GM19025 (cell line): ENCODE results near the gene CHDH.

Source experiments
- ATAC-seq: cut with Tn5 transposase; IDR thresholded peaks from one replicate; pipeline ENCODE4 v1.9.1; 2021; ENCODE audit warnings: mild to moderate bottlenecking, low read depth, moderate library complexity; ENCODE audit not compliant: unreplicated experiment

CHDH gene, protein sequence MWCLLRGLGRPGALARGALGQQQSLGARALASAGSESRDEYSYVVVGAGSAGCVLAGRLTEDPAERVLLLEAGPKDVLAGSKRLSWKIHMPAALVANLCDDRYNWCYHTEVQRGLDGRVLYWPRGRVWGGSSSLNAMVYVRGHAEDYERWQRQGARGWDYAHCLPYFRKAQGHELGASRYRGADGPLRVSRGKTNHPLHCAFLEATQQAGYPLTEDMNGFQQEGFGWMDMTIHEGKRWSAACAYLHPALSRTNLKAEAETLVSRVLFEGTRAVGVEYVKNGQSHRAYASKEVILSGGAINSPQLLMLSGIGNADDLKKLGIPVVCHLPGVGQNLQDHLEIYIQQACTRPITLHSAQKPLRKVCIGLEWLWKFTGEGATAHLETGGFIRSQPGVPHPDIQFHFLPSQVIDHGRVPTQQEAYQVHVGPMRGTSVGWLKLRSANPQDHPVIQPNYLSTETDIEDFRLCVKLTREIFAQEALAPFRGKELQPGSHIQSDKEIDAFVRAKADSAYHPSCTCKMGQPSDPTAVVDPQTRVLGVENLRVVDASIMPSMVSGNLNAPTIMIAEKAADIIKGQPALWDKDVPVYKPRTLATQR

GRCh38 chr3:53846134-53846850 lies at the start of gene CHDH, which contains the start of gene IL17RB:
CHDH (minus strand) TSS chr3:53846419; CDS start chr3:53824008, 22,411 bp downstream.
IL17RB (plus strand) TSS chr3:53846568; CDS start chr3:53846589, 21 bp downstream.
- ATAC-seq, result peak; percentile 44

- ATAC-seq, result no peak
These were observed 46.0 kb upstream of the CHDH start for GRCh38 chr3:53892286-53892637.

DNA sequence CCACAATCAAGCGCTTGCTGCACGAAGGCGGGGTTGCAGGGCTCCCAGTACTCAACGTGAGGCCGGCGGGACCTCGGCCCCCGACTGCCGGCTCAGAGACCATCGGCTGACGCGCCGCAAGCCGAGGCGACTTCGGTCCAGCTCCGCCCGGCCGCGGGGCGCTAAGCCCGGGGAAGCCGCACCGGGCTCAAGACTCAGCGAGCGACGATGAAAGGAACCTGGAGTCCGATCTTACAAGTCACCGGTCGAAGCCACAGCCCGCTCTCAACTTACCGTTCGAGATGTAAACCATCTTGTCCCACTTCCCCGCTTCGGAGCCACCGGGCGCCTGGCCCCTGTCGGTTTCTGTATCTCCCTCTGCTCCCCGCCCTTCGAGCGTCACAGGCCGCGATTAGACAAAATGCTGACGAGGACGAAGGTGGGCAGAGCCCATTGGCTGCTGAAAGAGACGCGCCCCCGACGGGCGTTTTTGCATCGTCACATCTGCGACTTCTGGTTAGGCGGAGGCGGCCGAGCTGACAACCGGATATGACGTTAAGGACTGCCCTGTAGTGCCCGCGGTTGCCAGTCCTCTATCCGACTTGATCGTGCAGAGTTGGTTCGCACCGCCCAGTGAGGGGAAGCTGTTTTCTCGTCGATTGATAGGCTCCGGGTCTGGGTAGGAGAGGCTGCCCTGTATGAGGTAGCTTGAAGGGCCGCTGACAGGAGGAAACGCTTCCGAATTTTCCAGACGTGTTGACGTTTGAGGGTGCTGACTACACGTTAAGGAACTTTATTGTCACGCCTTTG lies 45.5 kb upstream of the CHDH start, which contains the start of gene SELENOK:
Gene SELENOK (minus strand): TSS at position 363 of the 789 bp plus-strand sequence.
- peak; percentile 96 for ATAC-seq

GRCh38 chr3:53890726-53891475 lies 44.7 kb upstream of the CHDH start:
- no peak for ATAC-seq

- ATAC-seq, result no peak
These were observed 42.0 kb upstream of the CHDH start for GRCh38 chr3:53888232-53888631.

- ATAC-seq, result no peak
These were observed 41.2 kb upstream of the CHDH start for GRCh38 chr3:53887446-53887845.

DNA sequence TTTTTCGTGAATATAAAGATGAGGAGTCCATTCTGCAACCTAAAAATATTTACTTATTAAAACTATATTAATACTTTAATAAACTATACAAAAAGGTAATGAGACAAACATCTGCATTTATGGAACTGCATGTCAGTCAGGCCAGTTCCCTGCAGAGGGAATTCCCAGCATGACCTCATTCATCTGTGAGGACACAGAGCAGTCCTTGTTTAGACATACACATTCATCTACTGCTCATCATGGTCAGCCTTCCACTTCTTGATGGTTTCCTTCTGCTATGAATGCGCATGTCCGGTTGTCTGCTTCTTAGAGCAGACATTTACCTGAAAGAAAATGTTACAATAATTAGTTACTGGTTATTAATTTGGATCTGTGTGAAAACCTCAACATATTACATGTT lies 39.0 kb upstream of the CHDH start:
- ATAC-seq, result no peak

DNA sequence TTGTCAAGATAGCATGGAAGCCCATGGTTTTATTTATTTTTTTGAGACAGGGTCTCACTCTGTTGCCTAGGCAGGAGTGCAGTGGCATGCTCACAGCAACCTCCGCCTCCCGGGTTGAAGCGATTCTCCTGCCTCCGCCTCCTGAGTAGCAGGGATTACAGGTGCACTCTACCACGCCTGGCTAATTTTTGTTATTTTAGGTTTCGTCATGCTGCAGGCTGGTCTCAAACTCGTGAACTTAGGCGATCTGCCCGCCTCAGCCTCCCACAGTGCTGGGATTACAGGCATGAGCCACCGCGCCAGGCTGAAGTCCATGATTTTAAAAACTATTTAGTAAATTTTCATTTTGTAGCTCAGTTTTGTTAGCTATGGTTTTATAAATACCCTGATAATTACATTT lies 38.4 kb upstream of the CHDH start:
- ATAC-seq, result no peak

DNA sequence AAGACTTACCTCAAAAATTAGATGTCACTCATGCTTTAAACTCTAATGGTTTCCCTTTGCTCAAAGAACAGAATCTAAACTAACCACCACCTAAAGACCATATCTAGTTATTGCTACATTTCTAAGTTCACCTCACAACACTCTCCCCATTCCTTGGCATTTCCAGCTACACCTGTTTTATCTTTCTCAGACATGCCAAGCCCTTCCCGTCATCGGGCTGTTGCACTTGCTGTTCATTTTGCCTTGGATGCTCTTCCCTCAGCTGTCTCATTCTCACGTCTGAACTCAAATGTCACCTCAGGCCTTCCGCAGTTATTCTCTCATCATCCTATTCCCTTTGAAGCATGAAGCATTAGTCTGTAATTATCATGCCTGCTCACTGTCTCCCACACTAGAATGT lies 36.8 kb upstream of the CHDH start:
- no peak for ATAC-seq

GRCh38 chr3:53881691-53882593 lies 35.7 kb upstream of the CHDH start, which contains the start of gene ACTR8:
ACTR8 (minus strand) TSS chr3:53882152; CDS start chr3:53882101, 51 bp downstream.
- peak; percentile 76 for ATAC-seq

DNA sequence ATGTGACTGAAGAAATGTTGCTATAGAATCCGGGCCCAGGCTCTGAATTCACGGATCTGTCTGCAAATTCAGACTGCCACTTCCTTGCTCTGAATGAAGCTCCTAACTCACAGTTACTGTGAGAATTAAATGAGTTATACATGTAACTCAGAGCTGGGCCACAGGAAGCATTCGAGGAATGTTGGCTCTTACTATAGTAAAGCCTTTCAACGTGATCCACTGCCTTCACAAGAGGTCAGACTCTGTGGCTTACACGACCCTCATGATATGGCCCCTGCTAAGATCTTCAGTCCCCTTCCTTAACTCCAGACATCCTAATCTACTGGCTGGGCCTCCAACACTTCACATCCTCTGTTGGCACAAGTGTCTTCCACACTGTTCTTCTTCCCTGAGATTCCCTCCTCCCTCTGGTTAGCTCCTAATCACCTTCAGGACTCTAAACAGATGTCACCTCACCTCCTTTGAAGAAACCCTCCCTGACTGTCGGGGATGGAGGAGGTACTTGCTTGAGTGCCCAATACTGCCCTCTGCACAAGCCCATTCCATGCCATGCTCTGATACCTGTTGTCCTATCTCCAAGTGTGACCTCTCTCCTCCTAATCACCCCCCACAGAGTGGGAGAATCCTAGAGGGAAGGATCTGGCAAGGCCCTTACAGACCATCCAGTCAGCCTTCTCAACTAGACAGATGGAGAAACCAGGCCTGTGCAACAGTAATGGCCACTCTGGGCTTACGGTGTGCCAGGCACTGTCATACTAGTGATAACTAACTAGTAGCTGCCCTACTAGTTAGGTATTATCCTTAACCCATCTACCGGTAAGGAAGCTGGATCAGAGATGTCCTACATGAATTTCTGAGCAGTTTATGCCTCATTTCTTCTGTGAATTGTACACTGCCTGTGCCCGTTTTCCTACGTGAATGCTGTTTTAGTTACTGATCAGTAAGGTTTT lies 34.5 kb upstream of the CHDH start:
- ATAC-seq, result no peak

- ATAC-seq, result peak; percentile 65
These were observed 19.7 kb upstream of the CHDH start for GRCh38 chr3:53865732-53866499.

GRCh38 chr3:53863145-53863544 lies 16.9 kb upstream of the CHDH start:
- no peak for ATAC-seq

DNA sequence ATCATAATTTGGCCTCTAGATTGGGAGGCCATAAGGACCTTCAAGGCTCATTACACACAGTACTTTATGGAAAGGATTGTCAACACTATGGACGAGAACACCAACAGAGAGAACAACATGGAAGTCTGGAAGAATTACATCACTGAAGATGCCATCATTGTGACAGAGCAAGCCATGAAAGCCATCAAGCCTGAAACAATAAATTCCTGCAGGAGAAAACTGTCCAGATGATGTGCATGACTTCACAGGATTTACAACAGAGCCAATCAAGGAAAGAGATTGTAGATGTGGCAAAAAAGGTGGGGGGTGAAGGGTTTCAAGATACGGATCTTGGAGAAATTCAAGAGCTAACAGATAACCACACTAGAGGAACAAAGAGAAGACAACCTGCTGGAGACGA lies 16.0 kb upstream of the CHDH start:
- ATAC-seq, result no peak

- no peak for ATAC-seq
These were observed 14.0 kb upstream of the CHDH start for GRCh38 chr3:53860196-53860595.

GRCh38 chr3:53859178-53859577 lies 13.0 kb upstream of the CHDH start:
- ATAC-seq, result no peak
